HEK293 (cell line): ENCODE measurements around the gene ZNF878.

Experiments used
- CTCF ChIA-PET: fragments of 350-600 bp; formaldehyde crosslinking; extraction: SDS; loops from one replicate; lab custom pipeline; 2021; ENCODE audit warnings: antibody characterized with exemption; lab: Yijun Ruan, JAX
- POLR2A ChIA-PET: fragments of 300-600 bp; formaldehyde crosslinking; extraction: SDS; loops from one replicate; lab custom pipeline; 2020; ENCODE audit warnings: antibody characterized with exemption, inconsistent platforms; lab: Yijun Ruan, JAX
- H3K27ac ChIP-seq: fragments of 200-500 bp; sonication (Bioruptor generic); 2 replicates; pipeline ENCODE4 v1.5.1; 2014; ENCODE audit warnings: low read depth, low read length, control low read depth, inconsistent platforms; ENCODE audit errors: extremely low read depth
- H3K36me3 ChIP-seq, 2 experiments: fragments of 200-500 bp in 1 of 2; sonication (Bioruptor generic) in 1 of 2; 1 replicate in 1 of 2; 2 replicates in 1 of 2; pipeline ENCODE4 v1.5.1; 2014 to 2017; ENCODE audit warnings: inconsistent platforms in 2 of 2, low read length in 2 of 2; ENCODE audit not compliant: control insufficient read depth in 2 of 2, insufficient read depth in 1 of 2
- H3K4me1 ChIP-seq: fragments of 200-500 bp; sonication (Bioruptor generic); 2 replicates; pipeline ENCODE4 v1.5.1; 2014; ENCODE audit warnings: mild to moderate bottlenecking, low read length, inconsistent platforms; ENCODE audit not compliant: control insufficient read depth, insufficient read depth
- H3K4me3 ChIP-seq: 2 replicates; pipeline ENCODE4 v1.5.1; 2011; ENCODE audit warnings: low read depth, mild to moderate bottlenecking, control low read depth, low read length, moderate library complexity
- H3K9me3 ChIP-seq: fragments of 200-500 bp; sonication (Bioruptor generic); 2 replicates; pipeline ENCODE4 v1.5.1; 2014; ENCODE audit warnings: low read depth, low read length, inconsistent platforms; ENCODE audit not compliant: control insufficient read depth, insufficient read depth
- BCL11B ChIP-seq: fragments of 450-650 bp; formaldehyde crosslinking; IDR thresholded peaks from 2 replicates; pipeline ENCODE4 v1.5.1; 2016; ENCODE audit warnings: low read depth, missing biosample characterization, missing genetic modification characterization
- HOXA7 ChIP-seq: sonication (generic); formaldehyde crosslinking; IDR thresholded peaks from 2 replicates; pipeline ENCODE4 v1.8.1; 2022; ENCODE audit warnings: missing genetic modification reagents, borderline replicate concordance
- MYNN ChIP-seq: fragments of 450-650 bp; formaldehyde crosslinking; IDR thresholded peaks from 2 replicates; pipeline ENCODE4 v1.5.1; 2016; ENCODE audit warnings: missing biosample characterization, missing genetic modification characterization, borderline replicate concordance
- PRDM2 ChIP-seq: fragments of 450-650 bp; formaldehyde crosslinking; IDR thresholded peaks from 2 replicates; pipeline ENCODE4 v1.5.1; 2016; ENCODE audit warnings: missing biosample characterization, missing genetic modification characterization, borderline replicate concordance
- REPIN1 ChIP-seq: fragments of 450-650 bp; formaldehyde crosslinking; IDR thresholded peaks from 2 replicates; pipeline ENCODE4 v1.5.1; 2017; ENCODE audit warnings: missing biosample characterization, missing genetic modification characterization, low read depth
- SP3 ChIP-seq: fragments of 450-650 bp; formaldehyde crosslinking; IDR thresholded peaks from 2 replicates; pipeline ENCODE4 v1.5.1; 2016; ENCODE audit warnings: missing biosample characterization, missing genetic modification characterization
- SP7 ChIP-seq: fragments of 450-650 bp; formaldehyde crosslinking; IDR thresholded peaks from 2 replicates; pipeline ENCODE4 v1.5.1; 2016; ENCODE audit warnings: missing biosample characterization, missing genetic modification characterization
- ZBTB20 ChIP-seq: fragments of 450-650 bp; formaldehyde crosslinking; IDR thresholded peaks from 2 replicates; pipeline ENCODE4 v1.5.1; 2016; ENCODE audit warnings: missing biosample characterization, missing genetic modification characterization
- ZBTB8A ChIP-seq: fragments of 450-650 bp; formaldehyde crosslinking; IDR thresholded peaks from 2 replicates; pipeline ENCODE4 v1.5.1; 2016; ENCODE audit warnings: missing biosample characterization, missing genetic modification characterization
- ZEB2 ChIP-seq: fragments of 450-650 bp; formaldehyde crosslinking; IDR thresholded peaks from 2 replicates; pipeline ENCODE4 v1.5.1; 2016; ENCODE audit warnings: missing biosample characterization, missing genetic modification characterization
- ZIC2 ChIP-seq: fragments of 450-650 bp; formaldehyde crosslinking; IDR thresholded peaks from 2 replicates; pipeline ENCODE4 v1.5.1; 2016; ENCODE audit warnings: missing biosample characterization, missing genetic modification characterization
- ZNF132 ChIP-seq: fragments of 450-650 bp; formaldehyde crosslinking; IDR thresholded peaks from 2 replicates; pipeline ENCODE4 v1.5.1; 2017; ENCODE audit warnings: missing biosample characterization, missing genetic modification characterization, borderline replicate concordance
- ZNF175 ChIP-seq: fragments of 450-650 bp; formaldehyde crosslinking; IDR thresholded peaks from 2 replicates; pipeline ENCODE4 v1.5.1; 2016; ENCODE audit warnings: missing biosample characterization, missing genetic modification characterization
- ZNF19 ChIP-seq: fragments of 450-650 bp; formaldehyde crosslinking; IDR thresholded peaks from 2 replicates; pipeline ENCODE4; 2016; ENCODE audit warnings: missing biosample characterization, missing genetic modification characterization, low read depth
- ZNF2 ChIP-seq: fragments of 450-650 bp; formaldehyde crosslinking; IDR thresholded peaks from 2 replicates; pipeline ENCODE4 v1.5.1; 2016; ENCODE audit warnings: missing biosample characterization, missing genetic modification characterization
- ZNF202 ChIP-seq: fragments of 450-650 bp; formaldehyde crosslinking; IDR thresholded peaks from 2 replicates; pipeline ENCODE4 v1.5.1; 2016; ENCODE audit warnings: missing biosample characterization, missing genetic modification characterization, borderline replicate concordance
- ZNF311 ChIP-seq: fragments of 450-650 bp; formaldehyde crosslinking; IDR thresholded peaks from 2 replicates; pipeline ENCODE4 v1.5.1; 2017; ENCODE audit warnings: missing biosample characterization, missing genetic modification characterization, borderline replicate concordance
- ZNF324 ChIP-seq: fragments of 450-650 bp; formaldehyde crosslinking; IDR thresholded peaks from 2 replicates; pipeline ENCODE4 v1.5.1; 2016; ENCODE audit warnings: missing biosample characterization, missing genetic modification characterization
- ZNF335 ChIP-seq: fragments of 450-650 bp; formaldehyde crosslinking; conservative IDR thresholded peaks from 2 replicates; pipeline ENCODE4 v1.5.1; 2016; ENCODE audit warnings: missing biosample characterization, missing genetic modification characterization
- ZNF391 ChIP-seq: fragments of 450-650 bp; formaldehyde crosslinking; IDR thresholded peaks from 2 replicates; pipeline ENCODE4 v1.5.1; 2016; ENCODE audit warnings: low read depth, missing biosample characterization, missing genetic modification characterization, borderline replicate concordance
- ZNF548 ChIP-seq: fragments of 450-650 bp; formaldehyde crosslinking; IDR thresholded peaks from 2 replicates; pipeline ENCODE4 v1.5.1; 2016; ENCODE audit warnings: missing biosample characterization, missing genetic modification characterization
- ZNF558 ChIP-seq: fragments of 450-650 bp; formaldehyde crosslinking; IDR thresholded peaks from 2 replicates; pipeline ENCODE4 v1.5.1; 2016; ENCODE audit warnings: missing biosample characterization, missing genetic modification characterization
- ZNF600 ChIP-seq: fragments of 450-650 bp; formaldehyde crosslinking; IDR thresholded peaks from 2 replicates; pipeline ENCODE4 v1.5.1; 2016; ENCODE audit warnings: missing biosample characterization, missing genetic modification characterization
- ZNF624 ChIP-seq: fragments of 450-650 bp; formaldehyde crosslinking; IDR thresholded peaks from 2 replicates; pipeline ENCODE4 v1.5.1; 2017; ENCODE audit warnings: missing biosample characterization, missing genetic modification characterization
- ZNF645 ChIP-seq: fragments of 450-650 bp; formaldehyde crosslinking; IDR thresholded peaks from 2 replicates; pipeline ENCODE4; 2016; ENCODE audit warnings: missing biosample characterization, missing genetic modification characterization
- ZNF654 ChIP-seq: fragments of 450-650 bp; formaldehyde crosslinking; IDR thresholded peaks from 2 replicates; pipeline ENCODE4 v1.5.1; 2016; ENCODE audit warnings: low read depth, missing biosample characterization, missing genetic modification characterization
- ZNF658 ChIP-seq: fragments of 450-650 bp; formaldehyde crosslinking; IDR thresholded peaks from 2 replicates; pipeline ENCODE4; 2016; ENCODE audit warnings: missing biosample characterization, missing genetic modification characterization
- ZNF670 ChIP-seq: fragments of 450-650 bp; formaldehyde crosslinking; IDR thresholded peaks from 2 replicates; pipeline ENCODE4 v1.5.1; 2016; ENCODE audit warnings: missing biosample characterization, missing genetic modification characterization, low read depth
- ZNF768 ChIP-seq: fragments of 450-650 bp; formaldehyde crosslinking; IDR thresholded peaks from 2 replicates; pipeline ENCODE4 v1.5.1; 2018; ENCODE audit warnings: missing biosample characterization, mild to moderate bottlenecking, missing genetic modification characterization
- ZNF792 ChIP-seq: fragments of 450-650 bp; formaldehyde crosslinking; IDR thresholded peaks from 2 replicates; pipeline ENCODE4 v1.5.1; 2016; ENCODE audit warnings: missing biosample characterization, missing genetic modification characterization
- ZSCAN23 ChIP-seq: fragments of 450-650 bp; formaldehyde crosslinking; IDR thresholded peaks from 2 replicates; pipeline ENCODE4 v1.5.1; 2016; ENCODE audit warnings: missing biosample characterization, missing genetic modification characterization
- ZXDB ChIP-seq: fragments of 450-650 bp; formaldehyde crosslinking; IDR thresholded peaks from 2 replicates; pipeline ENCODE4 v1.5.1; 2016; ENCODE audit warnings: missing biosample characterization, missing genetic modification characterization

The ZNF878 gene

GRCh38 chr19:12052497-12053169, at the start of gene ZNF878:
TSS of gene ZNF878 (minus strand) at chr19:12052961. CDS start at chr19:12052801, 160 bp downstream.
- Histone ChIP-seq H3K27ac (no peak within 1 kb of the TSS), H3K4me3 (peak within 1 kb of the TSS; percentile 61)
- POLR2A ChIA-PET = interaction anchor here (0.6 to 1.9 kb wide), 14 partner anchors 9 to 558 kb away, joined by 3 to 35 read pairs (median 4); partner anchors contain the start of genes ZNF136, ZNF20, ZNF433 and ZNF443
- TF ChIP-seq ZNF558 (tag by site-specific recombination) (no peak), ZIC2 (tag by site-specific recombination) (peak; percentile 13; the same call in 1 of the 2 replicates), SP7 (tag by site-specific recombination) (0 out of 2 replicates have a peak, but pooled peaks have one; percentile 32), ZNF324 (no peak), ZXDB (tag by site-specific recombination) (peak; percentile 50; the same call in 1 of the 2 replicates), ZBTB8A (tag by site-specific recombination) (no peak), HOXA7 (CRISPR knock-in tag) (no peak), MYNN (tag by site-specific recombination) (no peak), ZNF335 (tag by site-specific recombination) (0 out of 2 replicates have a peak, but pooled peaks have one; percentile 19), ZSCAN23 (tag by site-specific recombination) (no peak), ZNF670 (tag by site-specific recombination) (no peak), ZNF654 (no peak), ZEB2 (tag by site-specific recombination) (no peak), ZNF202 (tag by site-specific recombination) (no peak), REPIN1 (no peak), SP3 (no peak), ZNF19 (tag by site-specific recombination) (no peak), ZNF768 (tag by site-specific recombination) (no peak), BCL11B (no peak), ZNF391 (no peak), ZBTB20 (tag by site-specific recombination) (peak; percentile 56), ZNF548 (no peak), ZNF311 (no peak), ZNF658 (tag by site-specific recombination) (no peak), PRDM2 (tag by site-specific recombination) (no peak), ZNF645 (tag by site-specific recombination) (no peak), ZNF132 (no peak), ZNF600 (tag by site-specific recombination) (no peak), ZNF624 (no peak), ZNF2 (tag by site-specific recombination) (no peak), ZNF175 (tag by site-specific recombination) (no peak), ZNF792 (tag by site-specific recombination) (no peak)

More at GRCh38 chr19:12052497-12053169, at the start of gene ZNF878:
- Histone ChIP-seq H3K9me3 (no peaks in the 10 kb centered on the region), H3K4me1 (no peaks in the 10 kb centered on the region), H3K36me3 (no peaks in the 10 kb centered on the region)
- CTCF ChIA-PET = interaction anchor here (0.6 to 1.0 kb wide), 6 partner anchors 64 to 979 kb away, joined by 3 to 6 read pairs (median 4); no protein-coding TSS in a partner anchor
